Neural progenitor cell (in vitro differentiated cells): ENCODE measurements around the gene KLLN. TPM values are rescaled to one million over a fixed set of nuclear protein-coding genes. Genes with fewer than 3 reads are reported as not detected.
A peak's percentile ranks its signal among the peaks of the same experiment; 100 is the strongest.

Experiments
- DNase-seq: peaks from one replicate; pipeline ENCODE4 v3.0.0-alpha.2; 2016; ENCODE audit warnings: low spot score
- H2AFZ ChIP-seq: fragments of 200-600 bp; sonication (generic); replicated peaks from 2 replicates; pipeline ENCODE4 v1.6.1; 2016; ENCODE audit warnings: antibody characterized with exemption
- H3F3A ChIP-seq: fragments of 200-600 bp; sonication (generic); 2 replicates; pipeline ENCODE4 v1.6.1; 2016; ENCODE audit warnings: antibody characterized with exemption, low read depth
- H3K27ac ChIP-seq: fragments of 200-600 bp; sonication (generic); 2 replicates; pipeline ENCODE4 v1.5.1; 2016; ENCODE audit warnings: mild to moderate bottlenecking
- H3K27me3 ChIP-seq: fragments of 200-600 bp; sonication (generic); 2 replicates; pipeline ENCODE4 v1.6.1; 2016; ENCODE audit warnings: mild to moderate bottlenecking, moderate library complexity
- H3K36me3 ChIP-seq: fragments of 200-600 bp; sonication (generic); 2 replicates; pipeline ENCODE4 v1.5.1; 2016
- H3K4me1 ChIP-seq: fragments of 200-600 bp; sonication (generic); 2 replicates; pipeline ENCODE4 v1.6.1; 2016; ENCODE audit warnings: mixed run types
- H3K4me2 ChIP-seq: fragments of 200-600 bp; sonication (generic); 2 replicates; pipeline ENCODE4 v1.6.1; 2016
- H3K4me3 ChIP-seq: fragments of 200-600 bp; sonication (generic); 2 replicates; pipeline ENCODE4 v1.5.1; 2016
- H3K79me2 ChIP-seq: fragments of 200-600 bp; sonication (generic); 2 replicates; pipeline ENCODE4 v1.6.1; 2016; ENCODE audit warnings: low read depth
- H3K9ac ChIP-seq: fragments of 200-600 bp; sonication (generic); 2 replicates; pipeline ENCODE4 v1.6.1; 2016
- H3K9me3 ChIP-seq: fragments of 200-600 bp; sonication (generic); 2 replicates; pipeline ENCODE4 v1.5.1; 2016; ENCODE audit warnings: low read depth
- H4K20me1 ChIP-seq: fragments of 200-600 bp; sonication (generic); 2 replicates; pipeline ENCODE4 v1.6.1; 2016; ENCODE audit warnings: low read depth
- H3K27ac Mint-ChIP-seq: 3 replicates; pipeline ENCODE4 v1.8.0; 2021; ENCODE audit warnings: mixed read lengths
- H3K27me3 Mint-ChIP-seq: 2 replicates; pipeline ENCODE4 v1.8.0; 2022; ENCODE audit warnings: low read depth, mild to moderate bottlenecking, inconsistent platforms, moderate library complexity, mixed read lengths; ENCODE audit not compliant: insufficient read depth
- H3K36me3 Mint-ChIP-seq: 3 replicates; pipeline ENCODE4 v1.8.0; 2021; ENCODE audit warnings: mixed read lengths
- H3K4me1 Mint-ChIP-seq: 3 replicates; pipeline ENCODE4 v1.8.0; 2021; ENCODE audit warnings: mixed read lengths
- H3K4me3 Mint-ChIP-seq: 3 replicates; pipeline ENCODE4 v1.8.0; 2021; ENCODE audit warnings: mild to moderate bottlenecking, moderate library complexity, mixed read lengths
- H3K9me3 Mint-ChIP-seq: 3 replicates; pipeline ENCODE4 v1.8.0; 2020; ENCODE audit warnings: mixed read lengths
- CTCF ChIP-seq: fragments of 200-600 bp; sonication (generic); IDR thresholded peaks from 2 replicates; pipeline ENCODE4 v1.5.1; 2017; ENCODE audit warnings: antibody characterized with exemption, mild to moderate bottlenecking
- EZH2 ChIP-seq: fragments of 200-600 bp; sonication (generic); IDR thresholded peaks from 2 replicates; pipeline ENCODE4 v1.6.1; 2017; ENCODE audit warnings: antibody characterized with exemption, mild to moderate bottlenecking, moderate library complexity
- EZH2phosphoT487 ChIP-seq: fragments of 200-600 bp; sonication (generic); IDR thresholded peaks from 2 replicates; pipeline ENCODE4 v1.6.1; 2017; ENCODE audit warnings: antibody characterized with exemption
- total RNA-seq: library from RNA; depleted of rRNA; stranded (reverse); fragments of >200 nt; gene quantifications from 2 replicates; pipeline ENCODE4 v1.2.3, GENCODE V29; 2015; ENCODE audit warnings: low replicate concordance

Gene KLLN
- total RNA-seq, 1 donor from 2014 or later, result 1.5 TPM

GRCh38 chr10:87819289-87819585 lies 44.1 kb downstream of the KLLN start:
- Mint-ChIP-seq H3K27me3 (no peaks in the 10 kb centered on the region), H3K36me3 (peaks cover 6% of the 10 kb centered on the region), H3K27ac (no peak overlapping the region), H3K4me1 (peaks cover 20% of the 10 kb centered on the region), H3K9me3 (no peaks in the 10 kb centered on the region), H3K4me3 (peak overlapping the region; percentile 98)
- no peaks in the 10 kb centered on the region for H3K9me3 ChIP-seq
- H3K4me2 ChIP-seq, result no peak overlapping the region
- H3K9ac ChIP-seq, result no peak overlapping the region
- peaks cover 17% of the 10 kb centered on the region for H4K20me1 ChIP-seq
- H3K4me1 ChIP-seq, result peaks cover 20% of the 10 kb centered on the region
- peaks cover 16% of the 10 kb centered on the region for H3F3A ChIP-seq
- H2AFZ ChIP-seq, result no peak overlapping the region
- no peaks in the 10 kb centered on the region for H3K27me3 ChIP-seq
- no peak for DNase-seq
- TF ChIP-seq EZH2phosphoT487 (no peak), CTCF (no peak), EZH2 (no peak)
- H3K4me3 ChIP-seq, result no peak overlapping the region
- no peaks in the 10 kb centered on the region for H3K36me3 ChIP-seq
- peaks cover 38% of the 10 kb centered on the region for H3K79me2 ChIP-seq
- no peak overlapping the region for H3K27ac ChIP-seq

- Histone ChIP-seq H4K20me1 (peaks cover 17% of the 10 kb centered on the region), H3K9ac (no peak overlapping the region), H3K27me3 (no peaks in the 10 kb centered on the region), H3K36me3 (no peaks in the 10 kb centered on the region), H3K9me3 (no peaks in the 10 kb centered on the region), H3F3A (peaks cover 16% of the 10 kb centered on the region), H3K4me2 (peak overlapping the region; percentile 91), H3K4me1 (peaks cover 20% of the 10 kb centered on the region), H3K4me3 (peak overlapping the region; percentile 73), H3K27ac (no peak overlapping the region), H3K79me2 (peaks cover 43% of the 10 kb centered on the region), H2AFZ (peak overlapping the region; percentile 93)
- peaks cover 20% of the 10 kb centered on the region for H3K4me1 Mint-ChIP-seq
- H3K36me3 Mint-ChIP-seq, result peaks cover 12% of the 10 kb centered on the region
- peak overlapping the region; percentile 98 for H3K4me3 Mint-ChIP-seq
- H3K27me3 Mint-ChIP-seq, result no peaks in the 10 kb centered on the region
- H3K9me3 Mint-ChIP-seq, result no peaks in the 10 kb centered on the region
- H3K27ac Mint-ChIP-seq, result peak overlapping the region; percentile 68
- peak; percentile 7 for TF ChIP-seq CTCF
- TF ChIP-seq EZH2, result no peak
- DNase-seq, result peak; percentile 40
Measured at GRCh38 chr10:87818505-87819288, 44.6 kb downstream of the KLLN start.

GRCh38 chr10:87817609-87818504 lies 45.5 kb downstream of the KLLN start, which contains the start of gene ATAD1:
Gene ATAD1, minus strand, starts transcription at chr10:87818226. Its CDS starts 3,627 bp downstream, at chr10:87814599.
- TF ChIP-seq CTCF (peak; percentile 40), EZH2phosphoT487 (peak; percentile 37), EZH2 (no peak)
- Mint-ChIP-seq H3K27ac (peak within 1 kb of the TSS; percentile 89), H3K27me3 (no peaks in the 10 kb centered on the region), H3K4me1 (peaks cover 20% of the 10 kb centered on the region), H3K4me3 (peak within 1 kb of the TSS; percentile 98), H3K36me3 (peaks cover 14% of the 10 kb centered on the region), H3K9me3 (no peaks in the 10 kb centered on the region)
- H3K27ac ChIP-seq, result peak within 1 kb of the TSS; percentile 74
- H2AFZ ChIP-seq, result peak within 1 kb of the TSS; percentile 93
- H4K20me1 ChIP-seq, result peaks cover 17% of the 10 kb centered on the region
- peak within 1 kb of the TSS; percentile 67 for H3K9ac ChIP-seq
- no peaks in the 10 kb centered on the region for H3K27me3 ChIP-seq
- H3K9me3 ChIP-seq, result no peaks in the 10 kb centered on the region
- H3K4me1 ChIP-seq, result peaks cover 20% of the 10 kb centered on the region
- peak; percentile 89 for DNase-seq
- H3K4me3 ChIP-seq, result peak within 1 kb of the TSS; percentile 73
- H3F3A ChIP-seq, result peaks cover 16% of the 10 kb centered on the region
- H3K4me2 ChIP-seq, result peak within 1 kb of the TSS; percentile 91
- peaks cover 2% of the 10 kb centered on the region for H3K36me3 ChIP-seq
- H3K79me2 ChIP-seq, result peaks cover 52% of the 10 kb centered on the region
